HepG2 (cell line): ENCODE measurements around the gene SWSAP1. TPM values are rescaled to one million over a fixed set of nuclear protein-coding genes. Genes with fewer than 3 reads are reported as not detected.
A peak's percentile ranks its signal among the peaks of the same experiment; 100 is the strongest.

Experiments
- ATF1 ChIP-seq: IDR thresholded peaks from 2 replicates; pipeline ENCODE4 v1.6.1; 2016; ENCODE audit warnings: mild to moderate bottlenecking, control low read depth
- BRD4 ChIP-seq: sonication (generic); formaldehyde crosslinking; IDR thresholded peaks from 2 replicates; pipeline ENCODE4 v1.4.0; 2020; ENCODE audit warnings: missing genetic modification reagents
- CEBPG ChIP-seq: IDR thresholded peaks from 2 replicates; pipeline ENCODE4 v1.6.1; 2016
- HCFC1 ChIP-seq: fragments of 150-350 bp; IDR thresholded peaks from 2 replicates; pipeline ENCODE4 v1.6.1; 2014; ENCODE audit warnings: low read depth, low read length
- HOXD1 ChIP-seq: sonication (generic); formaldehyde crosslinking; IDR thresholded peaks from 2 replicates; pipeline ENCODE4 v1.5.0; 2020; ENCODE audit warnings: missing genetic modification reagents
- KDM2A ChIP-seq: sonication (generic); formaldehyde crosslinking; IDR thresholded peaks from 2 replicates; pipeline ENCODE4 v1.4.0; 2020; ENCODE audit warnings: low read depth, missing genetic modification reagents, borderline replicate concordance
- MAZ ChIP-seq, 2 experiments: sonication (generic) in 1 of 2; formaldehyde crosslinking in 1 of 2; IDR thresholded peaks; 2 replicates each; pipeline versions ENCODE4 v1.5.0 to v1.6.1; 2012 to 2020; ENCODE audit warnings: low read depth in 2 of 2, mild to moderate bottlenecking in 2 of 2, borderline replicate concordance in 1 of 2, improper control_type of control experiment in 1 of 2, low read length in 1 of 2, missing genetic modification reagents in 1 of 2, moderate library complexity in 1 of 2
- NFATC3 ChIP-seq: sonication (generic); formaldehyde crosslinking; IDR thresholded peaks from 2 replicates; pipeline ENCODE4 v1.5.1; 2020; ENCODE audit warnings: mild to moderate bottlenecking, missing genetic modification reagents
- NFE2L2 ChIP-seq: fragments of 150-350 bp; IDR thresholded peaks from 2 replicates; pipeline ENCODE4 v1.6.1; 2014; ENCODE audit warnings: low read length
- TBP ChIP-seq: sonication (generic); formaldehyde crosslinking; IDR thresholded peaks from 2 replicates; pipeline ENCODE4 v1.5.0; 2020; ENCODE audit warnings: missing genetic modification reagents
- ZFAT ChIP-seq: sonication (generic); formaldehyde crosslinking; conservative IDR thresholded peaks from 2 replicates; pipeline ENCODE4 v1.8.1; 2023; ENCODE audit warnings: missing genetic modification reagents, inconsistent platforms
- ZNF18 ChIP-seq: sonication (generic); formaldehyde crosslinking; IDR thresholded peaks from 2 replicates; pipeline ENCODE4 v1.8.0; 2022; ENCODE audit warnings: mild to moderate bottlenecking, missing genetic modification reagents; ENCODE audit not compliant: insufficient replicate concordance
- ZNF30 ChIP-seq: sonication (generic); formaldehyde crosslinking; IDR thresholded peaks from 2 replicates; pipeline ENCODE4 v1.5.0; 2020; ENCODE audit warnings: mild to moderate bottlenecking, missing genetic modification reagents
- ZNF354B ChIP-seq: sonication (generic); formaldehyde crosslinking; IDR thresholded peaks from 2 replicates; pipeline ENCODE4 v1.8.0; 2022; ENCODE audit warnings: mild to moderate bottlenecking, missing genetic modification reagents
- ZNF569 ChIP-seq: sonication (generic); formaldehyde crosslinking; IDR thresholded peaks from 2 replicates; pipeline ENCODE4 v1.5.0; 2020; ENCODE audit warnings: mild to moderate bottlenecking, missing genetic modification reagents, moderate library complexity, borderline replicate concordance
- ZNF678 ChIP-seq: sonication (generic); formaldehyde crosslinking; IDR thresholded peaks from 2 replicates; pipeline ENCODE4 v1.4.0; 2020; ENCODE audit warnings: mild to moderate bottlenecking, missing genetic modification reagents
- ZNF737 ChIP-seq: sonication (generic); formaldehyde crosslinking; IDR thresholded peaks from 2 replicates; pipeline ENCODE4 v1.5.0; 2020; ENCODE audit warnings: missing genetic modification reagents, mild to moderate bottlenecking, borderline replicate concordance
- ZNF777 ChIP-seq: sonication (generic); formaldehyde crosslinking; IDR thresholded peaks from 2 replicates; pipeline ENCODE4 v1.4.0; 2020; ENCODE audit warnings: missing genetic modification reagents
- ZNF878 ChIP-seq: sonication (generic); formaldehyde crosslinking; IDR thresholded peaks from 2 replicates; pipeline ENCODE4 v1.8.1; 2023; ENCODE audit warnings: mild to moderate bottlenecking, missing genetic modification reagents, moderate library complexity
- polyA plus RNA-seq, 8 experiments: library from polyadenylated mRNA; depleted of rRNA in 3 of 8; stranded (reverse) in 7 of 8; unstranded in 1 of 8; fragments of >200 nt; fragmentation: Illumina TruSeq in 4 of 8; extraction: Trizol in 4 of 8; gene quantifications; 2 replicates each; pipeline versions ENCODE4 v1.2.1 to v1.2.3, GENCODE V29; 2011 to 2016; ENCODE audit warnings: low read depth in 4 of 8, missing spikeins in 1 of 8, mixed read lengths in 1 of 8; ENCODE audit not compliant: insufficient read depth in 1 of 8
- total RNA-seq, 5 experiments: library from RNA; depleted of rRNA; stranded (reverse); fragments of >200 nt; fragmentation: Illumina TruSeq; extraction: Trizol; gene quantifications; 2 replicates each; pipeline ENCODE4 v1.2.3, GENCODE V29; 2016; ENCODE audit warnings: low read depth in 1 of 5
- TF ChIP-seq, protein P1 (sequence below): IDR thresholded peaks from 2 replicates; pipeline ENCODE4 v1.6.1; 2016; ENCODE audit warnings: low read depth
- TF ChIP-seq, protein P2 (sequence below): sonication (generic); formaldehyde crosslinking; IDR thresholded peaks from 2 replicates; pipeline ENCODE4 v1.4.0; 2020; ENCODE audit warnings: missing genetic modification reagents
- TF ChIP-seq, protein P3 (sequence below): sonication (generic); formaldehyde crosslinking; IDR thresholded peaks from 2 replicates; pipeline ENCODE4 v1.4.0; 2020; ENCODE audit warnings: missing genetic modification reagents, mild to moderate bottlenecking, borderline replicate concordance
- TF ChIP-seq, protein P4 (sequence below): sonication (generic); formaldehyde crosslinking; IDR thresholded peaks from 2 replicates; pipeline ENCODE4 v1.9.0; 2022; ENCODE audit warnings: missing genetic modification reagents, mild to moderate bottlenecking, borderline replicate concordance

Gene SWSAP1
- total and polyA plus RNA-seq, 2 of the 13 experiments (the other 11 are each of a cell fraction or from before 2014, with no cell fraction given) = 2.7 to 3.3 TPM

DNA sequence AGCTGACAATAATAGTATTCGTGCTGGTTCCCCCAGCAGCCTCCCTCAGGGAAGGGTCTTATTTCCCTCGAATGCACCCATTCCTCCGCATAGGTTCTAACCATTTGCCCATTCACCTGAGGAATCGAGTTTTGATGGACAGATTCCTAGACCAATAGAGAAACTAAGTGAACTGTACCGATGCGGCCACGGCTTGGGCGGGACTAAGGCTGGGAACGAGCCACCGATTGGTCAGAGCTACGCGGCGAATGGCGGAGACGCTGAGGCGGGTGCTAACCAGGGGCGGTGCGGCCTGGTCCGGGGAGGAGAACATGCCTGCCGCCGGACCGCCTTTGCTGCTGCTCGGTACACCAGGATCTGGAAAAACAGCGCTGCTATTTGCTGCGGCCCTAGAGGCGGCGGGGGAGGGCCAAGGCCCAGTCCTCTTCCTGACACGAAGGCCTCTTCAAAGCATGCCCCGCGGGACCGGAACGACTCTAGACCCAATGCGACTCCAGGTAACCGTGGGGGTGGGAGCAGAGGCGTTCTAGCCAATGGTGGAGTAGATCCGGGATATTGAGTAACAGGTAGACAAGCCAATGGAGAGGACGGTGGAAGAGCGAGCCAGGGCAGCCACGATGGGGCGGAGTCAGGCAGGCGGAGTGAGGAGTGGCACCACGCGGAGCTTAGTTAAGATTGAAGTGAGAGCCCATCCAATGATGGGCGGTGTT lies at the start of gene SWSAP1 (continued):
- TF ChIP-seq ATF1 (CRISPR knock-in tag) (peak; percentile 86), NFE2L2 (no peak), ZNF30 (CRISPR knock-in tag) (no peak), ZNF777 (no peak), HCFC1 (peak; percentile 33; the same call in 1 of the 2 replicates), ZNF569 (CRISPR knock-in tag) (peak; percentile 62; the same call in 1 of the 2 replicates), ZNF737 (CRISPR knock-in tag) (no peak), NFATC3 (CRISPR knock-in tag) (0 out of 2 replicates have a peak, but pooled peaks have one; percentile 83), CEBPG (CRISPR knock-in tag) (peak; percentile 73; the same call in 1 of the 2 replicates), ZNF354B (CRISPR knock-in tag) (no peak), MAZ (IDR thresholded peaks at IDR 0.05; ENCODE audit: borderline replicate concordance, low read depth, low read length) (0 out of 2 replicates have a peak, but pooled peaks have one; percentile 22), MAZ (CRISPR knock-in tag; IDR thresholded peaks at IDR 0.05; ENCODE audit: low read depth) (peak; percentile 84), ZFAT (CRISPR knock-in tag) (no peak), TBP (CRISPR knock-in tag) (no peak), ZNF18 (CRISPR knock-in tag) (peak; percentile 69), ZNF678 (CRISPR knock-in tag) (no peak), KDM2A (CRISPR knock-in tag) (peak; percentile 92), ZNF878 (no peak), BRD4 (peak; percentile 62; the same call in 1 of the 2 replicates), HOXD1 (CRISPR knock-in tag) (peak; percentile 68; the same call in 1 of the 2 replicates)
- TF ChIP-seq, protein P1, sequence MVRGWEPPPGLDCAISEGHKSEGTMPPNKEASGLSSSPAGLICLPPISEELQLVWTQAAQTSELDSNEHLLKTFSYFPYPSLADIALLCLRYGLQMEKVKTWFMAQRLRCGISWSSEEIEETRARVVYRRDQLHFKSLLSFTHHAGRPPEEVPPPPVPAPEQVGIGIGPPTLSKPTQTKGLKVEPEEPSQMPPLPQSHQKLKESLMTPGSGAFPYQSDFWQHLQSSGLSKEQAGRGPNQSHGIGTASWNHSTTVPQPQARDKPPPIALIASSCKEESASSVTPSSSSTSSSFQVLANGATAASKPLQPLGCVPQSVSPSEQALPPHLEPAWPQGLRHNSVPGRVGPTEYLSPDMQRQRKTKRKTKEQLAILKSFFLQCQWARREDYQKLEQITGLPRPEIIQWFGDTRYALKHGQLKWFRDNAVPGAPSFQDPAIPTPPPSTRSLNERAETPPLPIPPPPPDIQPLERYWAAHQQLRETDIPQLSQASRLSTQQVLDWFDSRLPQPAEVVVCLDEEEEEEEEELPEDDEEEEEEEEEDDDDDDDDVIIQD = no peak; the same call in 1 of the 2 replicates
- TF ChIP-seq, protein P2, sequence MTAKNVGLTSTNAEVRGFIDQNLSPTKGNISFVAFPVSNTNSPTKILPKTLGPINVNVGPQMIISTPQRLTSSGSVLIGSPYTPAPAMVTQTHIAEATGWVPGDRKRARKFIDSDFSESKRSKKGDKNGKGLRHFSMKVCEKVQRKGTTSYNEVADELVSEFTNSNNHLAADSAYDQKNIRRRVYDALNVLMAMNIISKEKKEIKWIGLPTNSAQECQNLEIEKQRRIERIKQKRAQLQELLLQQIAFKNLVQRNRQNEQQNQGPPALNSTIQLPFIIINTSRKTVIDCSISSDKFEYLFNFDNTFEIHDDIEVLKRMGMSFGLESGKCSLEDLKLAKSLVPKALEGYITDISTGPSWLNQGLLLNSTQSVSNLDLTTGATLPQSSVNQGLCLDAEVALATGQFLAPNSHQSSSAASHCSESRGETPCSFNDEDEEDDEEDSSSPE (CRISPR knock-in tag) = no peak; the same call in 1 of the 2 replicates
- TF ChIP-seq, protein P3, sequence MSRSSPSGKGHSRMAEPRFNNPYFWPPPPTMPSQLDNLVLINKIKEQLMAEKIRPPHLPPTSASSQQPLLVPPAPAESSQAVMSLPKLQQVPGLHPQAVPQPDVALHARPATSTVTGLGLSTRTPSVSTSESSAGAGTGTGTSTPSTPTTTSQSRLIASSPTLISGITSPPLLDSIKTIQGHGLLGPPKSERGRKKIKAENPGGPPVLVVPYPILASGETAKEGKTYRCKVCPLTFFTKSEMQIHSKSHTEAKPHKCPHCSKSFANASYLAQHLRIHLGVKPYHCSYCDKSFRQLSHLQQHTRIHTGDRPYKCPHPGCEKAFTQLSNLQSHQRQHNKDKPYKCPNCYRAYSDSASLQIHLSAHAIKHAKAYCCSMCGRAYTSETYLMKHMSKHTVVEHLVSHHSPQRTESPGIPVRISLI = no peak
- TF ChIP-seq, protein P4, sequence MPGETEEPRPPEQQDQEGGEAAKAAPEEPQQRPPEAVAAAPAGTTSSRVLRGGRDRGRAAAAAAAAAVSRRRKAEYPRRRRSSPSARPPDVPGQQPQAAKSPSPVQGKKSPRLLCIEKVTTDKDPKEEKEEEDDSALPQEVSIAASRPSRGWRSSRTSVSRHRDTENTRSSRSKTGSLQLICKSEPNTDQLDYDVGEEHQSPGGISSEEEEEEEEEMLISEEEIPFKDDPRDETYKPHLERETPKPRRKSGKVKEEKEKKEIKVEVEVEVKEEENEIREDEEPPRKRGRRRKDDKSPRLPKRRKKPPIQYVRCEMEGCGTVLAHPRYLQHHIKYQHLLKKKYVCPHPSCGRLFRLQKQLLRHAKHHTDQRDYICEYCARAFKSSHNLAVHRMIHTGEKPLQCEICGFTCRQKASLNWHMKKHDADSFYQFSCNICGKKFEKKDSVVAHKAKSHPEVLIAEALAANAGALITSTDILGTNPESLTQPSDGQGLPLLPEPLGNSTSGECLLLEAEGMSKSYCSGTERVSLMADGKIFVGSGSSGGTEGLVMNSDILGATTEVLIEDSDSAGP = peak; percentile 81; the same call in 1 of the 2 replicates
